GM12878 (cell line): ENCODE measurements around the gene TPM4. TPM values are rescaled to one million over a fixed set of nuclear protein-coding genes. Genes with fewer than 3 reads are reported as not detected.
A peak's percentile ranks its signal among the peaks of the same experiment; 100 is the strongest.

Experiments
- BRCA1 ChIP-seq: IDR thresholded peaks from 2 replicates; pipeline ENCODE4 v1.6.1; 2011; ENCODE audit warnings: low read depth, low read length, improper control_type of control experiment
- CHD4 ChIP-seq: fragments of 200-600 bp; sonication (generic); IDR thresholded peaks from 2 replicates; pipeline ENCODE4 v1.6.1; 2016; ENCODE audit warnings: mild to moderate bottlenecking
- HDAC2 ChIP-seq: fragments of 200-600 bp; sonication (generic); IDR thresholded peaks from 2 replicates; pipeline ENCODE4 v1.6.1; 2017
- IKZF2 ChIP-seq, 2 experiments: fragments of 450-650 bp; IDR thresholded peaks; 2 replicates each; pipeline ENCODE4 v1.6.1; 2017; ENCODE audit warnings: mild to moderate bottlenecking in 2 of 2, moderate library complexity in 2 of 2
- JUNB ChIP-seq: IDR thresholded peaks from 2 replicates; pipeline ENCODE4 v1.6.1; 2016; ENCODE audit warnings: antibody characterized with exemption, mild to moderate bottlenecking
- JUND ChIP-seq: IDR thresholded peaks from 2 replicates; pipeline ENCODE4 v1.6.1; 2012; ENCODE audit warnings: low read depth, mild to moderate bottlenecking, low read length, improper control_type of control experiment, moderate library complexity
- MYB ChIP-seq: fragments of 150-350 bp; IDR thresholded peaks from 2 replicates; pipeline ENCODE4 v1.6.1; 2014; ENCODE audit warnings: mild to moderate bottlenecking, low read depth, low read length, borderline replicate concordance
- SMC3 ChIP-seq: IDR thresholded peaks from 2 replicates; pipeline ENCODE4 v1.6.1; 2011; ENCODE audit warnings: low read length, improper control_type of control experiment, borderline replicate concordance
- TAF1 ChIP-seq: IDR thresholded peaks from 2 replicates; pipeline ENCODE4 v1.6.1; 2011; ENCODE audit warnings: mild to moderate bottlenecking, low read depth, low read length, borderline replicate concordance
- ZNF622 ChIP-seq: fragments of 450-650 bp; IDR thresholded peaks from 2 replicates; pipeline ENCODE4 v1.6.1; 2017; ENCODE audit warnings: mild to moderate bottlenecking, inconsistent platforms
- polyA plus RNA-seq, 11 experiments: library from polyadenylated mRNA; depleted of rRNA in 4 of 11; unstranded in 6 of 11; stranded (reverse) in 5 of 11; fragments of >200 nt; fragmentation: Nextera tagmentation in 4 of 11; fragmentation: Illumina TruSeq in 1 of 11; extraction: Ambion mirVana in 4 of 11; extraction: Trizol in 1 of 11; gene quantifications; 1 replicate in 1 of 11; 2 replicates in 10 of 11; pipeline versions ENCODE4 v1.2.1 to v1.2.3, GENCODE V29; 2011 to 2016; ENCODE audit warnings: inconsistent platforms in 2 of 11, missing spikeins in 2 of 11, low read depth in 1 of 11
- total RNA-seq, 4 experiments: library from RNA; depleted of rRNA in 3 of 4; stranded (reverse); fragments of >200 nt in 3 of 4; fragmentation: Illumina TruSeq in 1 of 4; extraction: Trizol in 1 of 4; gene quantifications; 2 replicates each; pipeline versions ENCODE4 v1.2.1 to v1.2.3, GENCODE V29; 2013 to 2021
- TF ChIP-seq, protein P1 (sequence below): fragments of 450-650 bp; formaldehyde crosslinking; IDR thresholded peaks from 2 replicates; pipeline ENCODE4 v1.5.0; 2022; ENCODE audit warnings: mild to moderate bottlenecking, missing genetic modification characterization
- TF ChIP-seq, protein P2 (sequence below): IDR thresholded peaks from 2 replicates; pipeline ENCODE4 v1.6.1; 2012; ENCODE audit warnings: mild to moderate bottlenecking, low read depth, low read length
- TF ChIP-seq, protein P3 (sequence below): fragments of 450-650 bp; IDR thresholded peaks from 2 replicates; pipeline ENCODE4 v1.6.1; 2016; ENCODE audit warnings: mild to moderate bottlenecking
- TF ChIP-seq, protein P4 (sequence below), 3 experiments: IDR thresholded peaks in 2 of 3; conservative IDR thresholded peaks in 1 of 3; 2 replicates each; pipeline ENCODE4 v1.5.1; 2011; ENCODE audit warnings: low read depth in 3 of 3, low read length in 3 of 3, mild to moderate bottlenecking in 3 of 3, control low read depth in 2 of 3, moderate library complexity in 2 of 3, inconsistent platforms in 1 of 3, mixed read lengths in 1 of 3; ENCODE audit not compliant: control insufficient read depth in 2 of 3, insufficient read depth in 1 of 3; ENCODE audit errors: extremely low read depth in 1 of 3

Gene TPM4
- total and polyA plus RNA-seq, 10 of the 15 experiments (the other 5 are each of a cell fraction or from before 2014, with no cell fraction given) = 183 to 620 (median 407) TPM

DNA sequence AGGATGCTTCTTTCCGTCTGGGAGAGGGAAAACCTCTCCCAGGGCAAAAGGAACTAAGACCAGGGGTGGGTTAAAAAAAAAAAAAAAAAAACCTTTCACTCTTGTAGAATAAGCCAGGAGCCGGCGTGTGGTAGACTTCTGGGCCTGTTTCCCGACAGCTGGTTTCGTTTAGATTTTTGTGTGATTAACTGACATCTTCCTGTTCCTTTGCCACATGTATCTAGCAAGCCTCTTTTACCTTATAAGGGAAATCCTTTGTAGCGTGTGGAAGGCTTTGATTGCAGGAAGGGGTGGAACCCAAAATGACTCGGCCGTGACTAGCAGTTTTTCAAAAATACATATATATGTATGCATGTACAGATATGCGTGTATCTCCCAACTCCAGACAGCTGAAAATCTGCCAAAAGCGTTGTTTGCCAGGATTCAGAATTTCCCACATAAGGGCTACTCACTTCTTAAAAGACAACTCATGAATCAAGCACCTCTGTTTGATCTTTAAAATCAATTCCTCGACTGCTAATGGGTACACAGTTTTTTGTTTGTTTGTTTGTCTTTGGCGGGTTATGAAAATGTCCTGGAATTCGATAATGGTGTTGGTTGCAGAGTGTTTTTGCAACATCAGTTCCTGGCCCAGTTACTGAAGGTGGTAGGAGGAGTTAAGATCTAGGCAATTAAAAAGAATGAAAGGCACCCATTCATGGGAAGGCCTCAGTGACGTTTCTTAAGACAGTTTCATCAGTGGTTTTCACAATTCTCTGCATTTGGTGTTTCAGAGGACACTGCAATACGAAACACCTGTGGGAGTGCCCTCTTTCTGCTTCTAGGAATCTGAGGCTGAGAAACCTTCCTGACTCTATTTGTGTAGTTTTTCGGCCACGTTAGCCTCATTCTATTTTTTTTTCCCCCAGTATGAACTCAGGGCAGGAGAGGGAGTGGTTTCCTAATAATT is 2.7 kb downstream of the TPM4 start (continued):
- TF ChIP-seq CHD4 = no peak
- 0 out of 2 replicates have a peak, but pooled peaks have one; percentile 0 for TF ChIP-seq JUNB
- TF ChIP-seq TAF1 = peak; percentile 85
- TF ChIP-seq, protein P1, sequence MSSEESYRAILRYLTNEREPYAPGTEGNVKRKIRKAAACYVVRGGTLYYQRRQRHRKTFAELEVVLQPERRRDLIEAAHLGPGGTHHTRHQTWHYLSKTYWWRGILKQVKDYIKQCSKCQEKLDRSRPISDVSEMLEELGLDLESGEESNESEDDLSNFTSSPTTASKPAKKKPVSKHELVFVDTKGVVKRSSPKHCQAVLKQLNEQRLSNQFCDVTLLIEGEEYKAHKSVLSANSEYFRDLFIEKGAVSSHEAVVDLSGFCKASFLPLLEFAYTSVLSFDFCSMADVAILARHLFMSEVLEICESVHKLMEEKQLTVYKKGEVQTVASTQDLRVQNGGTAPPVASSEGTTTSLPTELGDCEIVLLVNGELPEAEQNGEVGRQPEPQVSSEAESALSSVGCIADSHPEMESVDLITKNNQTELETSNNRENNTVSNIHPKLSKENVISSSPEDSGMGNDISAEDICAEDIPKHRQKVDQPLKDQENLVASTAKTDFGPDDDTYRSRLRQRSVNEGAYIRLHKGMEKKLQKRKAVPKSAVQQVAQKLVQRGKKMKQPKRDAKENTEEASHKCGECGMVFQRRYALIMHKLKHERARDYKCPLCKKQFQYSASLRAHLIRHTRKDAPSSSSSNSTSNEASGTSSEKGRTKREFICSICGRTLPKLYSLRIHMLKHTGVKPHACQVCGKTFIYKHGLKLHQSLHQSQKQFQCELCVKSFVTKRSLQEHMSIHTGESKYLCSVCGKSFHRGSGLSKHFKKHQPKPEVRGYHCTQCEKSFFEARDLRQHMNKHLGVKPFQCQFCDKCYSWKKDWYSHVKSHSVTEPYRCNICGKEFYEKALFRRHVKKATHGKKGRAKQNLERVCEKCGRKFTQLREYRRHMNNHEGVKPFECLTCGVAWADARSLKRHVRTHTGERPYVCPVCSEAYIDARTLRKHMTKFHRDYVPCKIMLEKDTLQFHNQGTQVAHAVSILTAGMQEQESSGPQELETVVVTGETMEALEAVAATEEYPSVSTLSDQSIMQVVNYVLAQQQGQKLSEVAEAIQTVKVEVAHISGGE (CRISPR knock-in tag) = no peak
- TF ChIP-seq HDAC2 = no peak
- TF ChIP-seq, protein P2, sequence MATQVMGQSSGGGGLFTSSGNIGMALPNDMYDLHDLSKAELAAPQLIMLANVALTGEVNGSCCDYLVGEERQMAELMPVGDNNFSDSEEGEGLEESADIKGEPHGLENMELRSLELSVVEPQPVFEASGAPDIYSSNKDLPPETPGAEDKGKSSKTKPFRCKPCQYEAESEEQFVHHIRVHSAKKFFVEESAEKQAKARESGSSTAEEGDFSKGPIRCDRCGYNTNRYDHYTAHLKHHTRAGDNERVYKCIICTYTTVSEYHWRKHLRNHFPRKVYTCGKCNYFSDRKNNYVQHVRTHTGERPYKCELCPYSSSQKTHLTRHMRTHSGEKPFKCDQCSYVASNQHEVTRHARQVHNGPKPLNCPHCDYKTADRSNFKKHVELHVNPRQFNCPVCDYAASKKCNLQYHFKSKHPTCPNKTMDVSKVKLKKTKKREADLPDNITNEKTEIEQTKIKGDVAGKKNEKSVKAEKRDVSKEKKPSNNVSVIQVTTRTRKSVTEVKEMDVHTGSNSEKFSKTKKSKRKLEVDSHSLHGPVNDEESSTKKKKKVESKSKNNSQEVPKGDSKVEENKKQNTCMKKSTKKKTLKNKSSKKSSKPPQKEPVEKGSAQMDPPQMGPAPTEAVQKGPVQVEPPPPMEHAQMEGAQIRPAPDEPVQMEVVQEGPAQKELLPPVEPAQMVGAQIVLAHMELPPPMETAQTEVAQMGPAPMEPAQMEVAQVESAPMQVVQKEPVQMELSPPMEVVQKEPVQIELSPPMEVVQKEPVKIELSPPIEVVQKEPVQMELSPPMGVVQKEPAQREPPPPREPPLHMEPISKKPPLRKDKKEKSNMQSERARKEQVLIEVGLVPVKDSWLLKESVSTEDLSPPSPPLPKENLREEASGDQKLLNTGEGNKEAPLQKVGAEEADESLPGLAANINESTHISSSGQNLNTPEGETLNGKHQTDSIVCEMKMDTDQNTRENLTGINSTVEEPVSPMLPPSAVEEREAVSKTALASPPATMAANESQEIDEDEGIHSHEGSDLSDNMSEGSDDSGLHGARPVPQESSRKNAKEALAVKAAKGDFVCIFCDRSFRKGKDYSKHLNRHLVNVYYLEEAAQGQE = no peak
- TF ChIP-seq, protein P3, sequence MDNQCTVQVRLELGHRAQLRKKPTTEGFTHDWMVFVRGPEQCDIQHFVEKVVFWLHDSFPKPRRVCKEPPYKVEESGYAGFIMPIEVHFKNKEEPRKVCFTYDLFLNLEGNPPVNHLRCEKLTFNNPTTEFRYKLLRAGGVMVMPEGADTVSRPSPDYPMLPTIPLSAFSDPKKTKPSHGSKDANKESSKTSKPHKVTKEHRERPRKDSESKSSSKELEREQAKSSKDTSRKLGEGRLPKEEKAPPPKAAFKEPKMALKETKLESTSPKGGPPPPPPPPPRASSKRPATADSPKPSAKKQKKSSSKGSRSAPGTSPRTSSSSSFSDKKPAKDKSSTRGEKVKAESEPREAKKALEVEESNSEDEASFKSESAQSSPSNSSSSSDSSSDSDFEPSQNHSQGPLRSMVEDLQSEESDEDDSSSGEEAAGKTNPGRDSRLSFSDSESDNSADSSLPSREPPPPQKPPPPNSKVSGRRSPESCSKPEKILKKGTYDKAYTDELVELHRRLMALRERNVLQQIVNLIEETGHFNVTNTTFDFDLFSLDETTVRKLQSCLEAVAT = peak; percentile 90
- TF ChIP-seq JUND = no peak
- peak; percentile 61 to 68; a peak in 3 of 4 replicates for TF ChIP-seq IKZF2 (IDR thresholded peaks at IDR 0.05)
- TF ChIP-seq SMC3 = no peak
- TF ChIP-seq, protein P4, sequence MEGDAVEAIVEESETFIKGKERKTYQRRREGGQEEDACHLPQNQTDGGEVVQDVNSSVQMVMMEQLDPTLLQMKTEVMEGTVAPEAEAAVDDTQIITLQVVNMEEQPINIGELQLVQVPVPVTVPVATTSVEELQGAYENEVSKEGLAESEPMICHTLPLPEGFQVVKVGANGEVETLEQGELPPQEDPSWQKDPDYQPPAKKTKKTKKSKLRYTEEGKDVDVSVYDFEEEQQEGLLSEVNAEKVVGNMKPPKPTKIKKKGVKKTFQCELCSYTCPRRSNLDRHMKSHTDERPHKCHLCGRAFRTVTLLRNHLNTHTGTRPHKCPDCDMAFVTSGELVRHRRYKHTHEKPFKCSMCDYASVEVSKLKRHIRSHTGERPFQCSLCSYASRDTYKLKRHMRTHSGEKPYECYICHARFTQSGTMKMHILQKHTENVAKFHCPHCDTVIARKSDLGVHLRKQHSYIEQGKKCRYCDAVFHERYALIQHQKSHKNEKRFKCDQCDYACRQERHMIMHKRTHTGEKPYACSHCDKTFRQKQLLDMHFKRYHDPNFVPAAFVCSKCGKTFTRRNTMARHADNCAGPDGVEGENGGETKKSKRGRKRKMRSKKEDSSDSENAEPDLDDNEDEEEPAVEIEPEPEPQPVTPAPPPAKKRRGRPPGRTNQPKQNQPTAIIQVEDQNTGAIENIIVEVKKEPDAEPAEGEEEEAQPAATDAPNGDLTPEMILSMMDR (IDR thresholded peaks at IDR 0.05 in 2 of 3, conservative IDR thresholded peaks at IDR 0.05 in 1 of 3; ENCODE audit: control insufficient read depth in 2 of 3, extremely low read depth in 1 of 3, insufficient read depth in 1 of 3, low read depth in 3 of 3, low read length in 3 of 3) = no peak
- no peak for TF ChIP-seq ZNF622
- no peak for TF ChIP-seq BRCA1
- TF ChIP-seq MYB = 0 out of 2 replicates have a peak, but pooled peaks have one; percentile 63
